Thyroid gland (tissue), 4 donors: ENCODE results near the gene UBL7.

Experiments used
- POLR2A ChIP-seq, 2 donors: fragments of 450-650 bp; IDR thresholded peaks; one replicate each; pipeline ENCODE4 v1.6.1; 2017; ENCODE audit warnings: antibody characterized with exemption in 2 of 2, mild to moderate bottlenecking in 2 of 2, moderate library complexity in 1 of 2
- TF ChIP-seq, protein P1 (sequence below), 6 experiments: fragments of 200-600 bp in 3 of 6; fragments of 450-650 bp in 3 of 6; sonication (generic) in 3 of 6; IDR thresholded peaks; one replicate each; pipeline ENCODE4 v1.5.1; 2016 to 2019; ENCODE audit warnings: antibody characterized with exemption in 6 of 6, mild to moderate bottlenecking in 2 of 6, inconsistent platforms in 1 of 6, moderate library complexity in 1 of 6

DNA sequence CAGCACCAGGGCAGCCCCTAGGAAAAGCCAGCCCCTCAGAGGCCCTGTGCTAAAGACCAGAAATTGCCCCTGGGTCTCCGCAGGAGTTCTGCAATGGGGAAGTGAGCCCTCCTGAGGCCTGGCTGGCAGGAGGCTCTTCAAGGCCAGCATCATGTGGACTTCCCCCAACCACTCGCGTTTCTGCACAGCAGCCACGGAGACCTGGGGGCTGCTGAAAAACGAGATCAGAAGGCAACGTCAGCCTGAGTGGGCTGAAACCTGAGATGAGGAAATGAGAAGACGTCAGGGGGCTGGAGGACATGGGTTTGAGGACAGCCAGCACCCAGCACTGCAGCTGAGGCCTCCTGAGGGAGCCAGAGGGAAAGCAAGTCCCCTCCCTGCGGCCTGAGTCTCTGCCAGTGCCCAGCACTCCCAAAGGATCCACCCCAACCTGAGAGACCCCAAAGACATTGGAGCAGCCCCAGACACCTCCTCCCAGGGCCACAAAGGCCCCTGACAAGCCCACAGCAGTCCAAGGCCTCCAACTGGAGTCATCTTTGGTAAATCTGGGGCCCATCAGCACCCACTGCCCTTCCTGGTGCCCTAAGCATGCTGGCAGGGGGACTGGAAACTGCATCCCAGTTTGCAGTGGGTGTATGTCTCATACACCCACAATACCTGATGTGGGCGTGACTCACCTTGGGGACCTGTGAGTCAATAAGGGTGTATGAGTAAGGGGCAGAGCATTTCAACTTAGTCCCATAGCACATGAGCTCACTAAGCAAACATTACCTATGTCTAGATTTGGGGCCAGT lies 64.3 kb downstream of the UBL7 start:
- TF ChIP-seq, protein P1, sequence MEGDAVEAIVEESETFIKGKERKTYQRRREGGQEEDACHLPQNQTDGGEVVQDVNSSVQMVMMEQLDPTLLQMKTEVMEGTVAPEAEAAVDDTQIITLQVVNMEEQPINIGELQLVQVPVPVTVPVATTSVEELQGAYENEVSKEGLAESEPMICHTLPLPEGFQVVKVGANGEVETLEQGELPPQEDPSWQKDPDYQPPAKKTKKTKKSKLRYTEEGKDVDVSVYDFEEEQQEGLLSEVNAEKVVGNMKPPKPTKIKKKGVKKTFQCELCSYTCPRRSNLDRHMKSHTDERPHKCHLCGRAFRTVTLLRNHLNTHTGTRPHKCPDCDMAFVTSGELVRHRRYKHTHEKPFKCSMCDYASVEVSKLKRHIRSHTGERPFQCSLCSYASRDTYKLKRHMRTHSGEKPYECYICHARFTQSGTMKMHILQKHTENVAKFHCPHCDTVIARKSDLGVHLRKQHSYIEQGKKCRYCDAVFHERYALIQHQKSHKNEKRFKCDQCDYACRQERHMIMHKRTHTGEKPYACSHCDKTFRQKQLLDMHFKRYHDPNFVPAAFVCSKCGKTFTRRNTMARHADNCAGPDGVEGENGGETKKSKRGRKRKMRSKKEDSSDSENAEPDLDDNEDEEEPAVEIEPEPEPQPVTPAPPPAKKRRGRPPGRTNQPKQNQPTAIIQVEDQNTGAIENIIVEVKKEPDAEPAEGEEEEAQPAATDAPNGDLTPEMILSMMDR (IDR thresholded peaks at IDR 0.05), result no peak
- no peak for TF ChIP-seq POLR2A (IDR thresholded peaks at IDR 0.05)
